ENCODE measurements around the gene STEAP3. TPM values are rescaled to one million over a fixed set of nuclear protein-coding genes. Genes with fewer than 3 reads are reported as not detected.
A peak's percentile ranks its signal among the peaks of the same experiment; 100 is the strongest.

Gene STEAP3
- total RNA-seq, 1 experiment from 2014 or later: 15.4 TPM

DNA sequence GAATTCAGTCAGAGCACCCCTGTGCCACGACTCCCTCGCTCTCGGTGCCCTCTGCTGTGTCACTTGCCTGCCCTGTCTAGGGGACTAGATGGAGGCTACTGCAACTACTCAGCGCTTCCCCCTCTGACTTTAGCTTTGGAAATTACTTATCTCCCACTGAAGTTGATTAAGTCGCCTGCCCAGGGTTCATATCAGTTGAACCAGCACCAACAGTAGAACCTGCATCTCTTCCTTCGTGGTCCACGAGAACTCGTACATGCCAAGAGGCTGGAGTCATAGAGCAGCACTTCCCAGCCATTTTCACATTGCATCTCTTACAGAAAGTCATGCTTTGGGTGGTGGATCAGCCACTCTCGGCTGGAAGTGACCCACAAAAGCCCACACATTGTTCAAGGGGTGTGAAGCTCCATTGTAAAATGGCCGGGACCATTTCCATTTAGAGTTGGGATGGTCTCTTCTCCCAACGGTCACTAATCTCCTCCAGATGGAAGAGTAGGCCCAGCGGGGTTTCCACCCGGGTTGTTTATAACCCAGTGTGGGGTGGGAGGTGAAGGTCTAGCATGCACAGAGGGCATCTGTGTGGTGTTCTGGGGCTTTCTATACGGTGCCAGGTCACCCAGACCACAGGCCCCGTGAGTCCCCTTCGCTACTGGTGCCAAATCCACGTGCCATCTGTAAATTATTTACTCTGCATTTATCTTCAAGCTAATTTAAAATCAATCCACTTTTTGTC is 38.0 kb downstream of the STEAP3 start:
- TF ChIP-seq, protein P1, sequence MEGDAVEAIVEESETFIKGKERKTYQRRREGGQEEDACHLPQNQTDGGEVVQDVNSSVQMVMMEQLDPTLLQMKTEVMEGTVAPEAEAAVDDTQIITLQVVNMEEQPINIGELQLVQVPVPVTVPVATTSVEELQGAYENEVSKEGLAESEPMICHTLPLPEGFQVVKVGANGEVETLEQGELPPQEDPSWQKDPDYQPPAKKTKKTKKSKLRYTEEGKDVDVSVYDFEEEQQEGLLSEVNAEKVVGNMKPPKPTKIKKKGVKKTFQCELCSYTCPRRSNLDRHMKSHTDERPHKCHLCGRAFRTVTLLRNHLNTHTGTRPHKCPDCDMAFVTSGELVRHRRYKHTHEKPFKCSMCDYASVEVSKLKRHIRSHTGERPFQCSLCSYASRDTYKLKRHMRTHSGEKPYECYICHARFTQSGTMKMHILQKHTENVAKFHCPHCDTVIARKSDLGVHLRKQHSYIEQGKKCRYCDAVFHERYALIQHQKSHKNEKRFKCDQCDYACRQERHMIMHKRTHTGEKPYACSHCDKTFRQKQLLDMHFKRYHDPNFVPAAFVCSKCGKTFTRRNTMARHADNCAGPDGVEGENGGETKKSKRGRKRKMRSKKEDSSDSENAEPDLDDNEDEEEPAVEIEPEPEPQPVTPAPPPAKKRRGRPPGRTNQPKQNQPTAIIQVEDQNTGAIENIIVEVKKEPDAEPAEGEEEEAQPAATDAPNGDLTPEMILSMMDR (conservative IDR thresholded peaks at IDR 0.05): no peak
- Histone ChIP-seq H3K56ac (ENCODE audit: insufficient read length, low read depth, low read length) (no peak overlapping the region), H4K20me1 (ENCODE audit: control insufficient read depth, insufficient read depth, insufficient read length) (no peaks in the 10 kb centered on the region), H3K27ac (ENCODE audit: insufficient read length, low read depth, low read length) (no peak overlapping the region), H2AFZ (ENCODE audit: low read length) (no peak overlapping the region), H2BK120ac (ENCODE audit: low read depth, low read length, poor library complexity, severe bottlenecking) (no peak overlapping the region), H2BK15ac (ENCODE audit: low read depth, low read length) (no peak overlapping the region), H3K4ac (ENCODE audit: low read depth, low read length) (no peak overlapping the region), H3K18ac (ENCODE audit: insufficient read length, low read depth, low read length) (no peak overlapping the region), H3K23ac (ENCODE audit: insufficient read length, low read depth, low read length) (no peak overlapping the region), H2BK5ac (ENCODE audit: insufficient read length, low read length) (no peak overlapping the region), H2BK20ac (ENCODE audit: low read depth, low read length, poor library complexity, severe bottlenecking) (no peak overlapping the region), H3K14ac (ENCODE audit: insufficient read depth, low read length) (no peak overlapping the region), H3K4me2 (ENCODE audit: insufficient read depth, insufficient read length, low read length) (no peak overlapping the region), H4K8ac (replicated peaks; ENCODE audit: insufficient read length, low read depth, low read length) (no peak overlapping the region), H3K79me2 (ENCODE audit: insufficient read depth, low read length) (no peaks in the 10 kb centered on the region), H3K27me3 (ENCODE audit: insufficient read depth, low read length) (no peaks in the 10 kb centered on the region), H3K9me3 (ENCODE audit: control insufficient read depth, low read depth, low read length) (no peaks in the 10 kb centered on the region), H3K23me2 (ENCODE audit: insufficient read length, low read depth, low read length, poor library complexity, severe bottlenecking) (no peaks in the 10 kb centered on the region), H4K91ac (ENCODE audit: insufficient read length, low read depth, low read length) (no peak overlapping the region), H3K79me1 (ENCODE audit: insufficient read depth, low read depth, low read length, poor library complexity, severe bottlenecking) (no peaks in the 10 kb centered on the region), H3T11ph (ENCODE audit: low read length) (no peak overlapping the region), H2AK5ac (ENCODE audit: insufficient read length, low read length) (no peak overlapping the region), H4K5ac (ENCODE audit: insufficient read length, low read depth, low read length) (no peak overlapping the region), H2BK12ac (ENCODE audit: insufficient read length, low read depth, low read length) (no peak overlapping the region), H3K4me1 (ENCODE audit: insufficient read depth, low read length) (no peaks in the 10 kb centered on the region; the same call in 1 of the 2 replicates), H3K9ac (ENCODE audit: extremely low read depth, insufficient read length, low read length) (no peak overlapping the region)
- DNase-seq: no peak
- H3K27me3 Mint-ChIP-seq (ENCODE audit: low read depth): no peaks in the 10 kb centered on the region
- H3K4me1 Mint-ChIP-seq: peaks cover 48 to 56% of the 10 kb centered on the region in 2 experiments
- peaks cover 0 to 11% (median 4%) of the 10 kb centered on the region in 3 experiments; a peak in 6 of 7 replicates for H3K36me3 Mint-ChIP-seq (ENCODE audit: insufficient read depth in 1 of 3, low read depth in 3 of 3)
- peak overlapping the region in 1 of 3 experiments; percentile 84; a peak in 1 of 7 replicates for H3K27ac Mint-ChIP-seq
- no peak overlapping the region for H3K4me3 Mint-ChIP-seq
- no peaks in the 10 kb centered on the region for H3K9me3 Mint-ChIP-seq
- WGBS (ENCODE audit: extremely low coverage, insufficient read length, low lambda C conversion rate): no CpG with 5 or more reads among the region's 17 CpGs
